GM19240 (cell line): Measurements from ENCODE around the gene OR2H2.

Experiments
- DNase-seq: peaks from one replicate; pipeline ENCODE4 v3.0.0; 2011; ENCODE audit warnings: low spot score; ENCODE audit not compliant: insufficient read length

The OR2H2 gene

DNA sequence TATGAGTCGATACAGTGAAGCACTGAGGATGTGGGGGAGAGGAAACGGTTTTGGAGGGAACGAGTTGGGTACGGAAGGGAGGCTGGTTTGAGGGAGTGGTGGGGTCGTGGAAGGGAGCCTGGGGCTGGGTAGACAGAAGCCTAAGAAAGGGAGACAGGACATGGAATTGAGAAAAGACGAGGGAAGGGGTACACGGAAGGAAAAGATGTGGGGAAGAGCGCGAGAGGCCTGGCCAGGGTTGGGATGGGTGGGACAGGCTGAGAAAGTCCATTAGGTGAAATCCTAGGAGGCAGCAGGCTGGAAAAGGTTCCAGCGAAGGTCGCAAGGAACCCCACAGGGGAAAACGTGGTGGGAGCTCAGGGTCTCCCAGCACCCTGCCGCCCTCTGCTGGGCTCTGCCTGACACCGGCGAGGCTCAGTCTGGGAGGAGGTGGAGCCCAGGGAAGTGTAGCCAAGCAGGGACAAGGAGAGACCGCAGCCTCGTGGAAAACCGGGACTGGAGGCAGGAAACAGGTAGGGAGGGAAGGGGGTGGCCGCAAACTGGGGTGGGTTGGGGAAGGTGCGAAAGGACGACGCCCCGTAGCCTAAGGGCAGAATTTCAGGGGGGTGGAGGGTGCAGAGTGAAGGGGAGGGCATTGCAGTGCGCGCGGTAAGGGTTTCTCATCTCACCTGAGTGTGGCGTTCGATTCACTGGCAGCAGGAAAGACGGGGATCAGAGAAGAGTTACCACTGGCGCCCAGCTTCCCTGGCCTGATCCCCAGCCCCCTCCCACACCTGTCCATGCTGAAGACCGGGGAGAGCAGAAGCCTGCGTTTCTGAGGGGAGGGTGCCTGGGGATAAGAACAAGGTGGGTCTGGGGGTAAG is 43.7 kb downstream of the OR2H2 start:
- peak; percentile 46 for DNase-seq

DNA sequence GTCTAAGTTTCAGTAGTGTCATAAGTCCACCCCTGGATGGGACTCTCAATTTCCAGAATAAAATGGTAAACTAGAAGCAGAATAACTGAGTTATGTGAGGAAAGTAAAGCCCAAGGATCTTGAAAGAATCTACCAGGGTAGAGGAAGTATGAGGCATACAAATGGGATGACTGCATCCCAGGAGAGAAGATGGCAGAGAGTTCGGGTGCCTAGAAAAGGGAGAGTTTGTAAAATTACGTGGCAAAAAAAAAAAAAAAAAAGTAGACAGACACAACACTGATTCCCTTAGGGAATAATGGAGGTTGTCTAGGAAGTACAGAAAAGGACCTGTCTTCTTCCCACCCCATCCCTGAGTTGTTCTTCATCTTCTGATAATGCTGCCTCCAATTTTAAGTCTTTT is 44.6 kb downstream of the OR2H2 start:
- DNase-seq = no peak

DNA sequence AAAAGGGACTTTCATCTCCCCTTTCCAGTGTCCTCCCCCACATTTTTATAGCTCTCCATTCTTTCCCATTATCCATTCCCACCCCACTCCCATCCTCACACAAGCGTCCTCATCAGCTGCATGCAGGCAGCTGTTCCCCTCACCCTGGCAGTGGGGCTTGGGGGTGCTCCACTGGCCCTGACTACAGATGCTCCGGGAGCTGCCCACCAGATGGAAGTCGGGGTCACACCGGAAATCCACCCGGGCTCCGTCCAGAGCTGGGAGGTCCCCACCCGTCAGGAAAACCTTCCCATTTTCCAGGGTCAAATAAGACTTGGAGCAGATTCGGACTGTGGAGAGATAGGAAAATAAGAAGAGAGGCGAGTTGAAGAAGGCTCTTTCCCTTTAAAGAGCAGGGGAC is 45.4 kb downstream of the OR2H2 start:
- DNase-seq = no peak

DNA sequence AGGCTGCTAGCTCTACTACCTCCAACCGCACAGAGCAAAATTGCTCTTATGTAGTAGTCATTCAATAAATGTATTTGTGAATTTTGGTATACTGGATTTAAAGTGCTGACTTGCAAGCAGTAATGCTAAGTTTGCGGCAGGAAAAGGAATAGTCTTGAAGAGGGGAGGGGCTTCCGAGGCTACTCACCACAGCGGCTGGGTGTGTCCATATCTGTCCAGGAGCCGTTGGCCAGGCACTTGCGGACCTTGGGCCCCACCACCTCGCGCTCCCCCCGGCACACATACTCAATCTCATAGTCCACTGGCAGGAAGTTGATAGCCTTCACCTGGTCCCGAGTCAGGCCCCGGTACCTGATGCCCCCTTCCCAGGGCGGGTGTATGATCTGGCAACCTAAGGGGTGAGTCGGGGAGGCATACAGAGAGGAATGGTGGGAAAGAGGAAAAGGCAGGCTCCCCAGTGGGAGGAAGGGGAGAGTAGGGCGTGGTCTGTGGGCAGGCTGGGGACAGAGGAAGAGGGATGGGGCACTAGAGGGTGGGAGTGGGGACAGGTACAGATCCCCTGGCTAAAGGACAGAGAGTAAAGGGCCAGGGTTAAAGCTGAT is 46.4 kb downstream of the OR2H2 start:
- no peak for DNase-seq

DNA sequence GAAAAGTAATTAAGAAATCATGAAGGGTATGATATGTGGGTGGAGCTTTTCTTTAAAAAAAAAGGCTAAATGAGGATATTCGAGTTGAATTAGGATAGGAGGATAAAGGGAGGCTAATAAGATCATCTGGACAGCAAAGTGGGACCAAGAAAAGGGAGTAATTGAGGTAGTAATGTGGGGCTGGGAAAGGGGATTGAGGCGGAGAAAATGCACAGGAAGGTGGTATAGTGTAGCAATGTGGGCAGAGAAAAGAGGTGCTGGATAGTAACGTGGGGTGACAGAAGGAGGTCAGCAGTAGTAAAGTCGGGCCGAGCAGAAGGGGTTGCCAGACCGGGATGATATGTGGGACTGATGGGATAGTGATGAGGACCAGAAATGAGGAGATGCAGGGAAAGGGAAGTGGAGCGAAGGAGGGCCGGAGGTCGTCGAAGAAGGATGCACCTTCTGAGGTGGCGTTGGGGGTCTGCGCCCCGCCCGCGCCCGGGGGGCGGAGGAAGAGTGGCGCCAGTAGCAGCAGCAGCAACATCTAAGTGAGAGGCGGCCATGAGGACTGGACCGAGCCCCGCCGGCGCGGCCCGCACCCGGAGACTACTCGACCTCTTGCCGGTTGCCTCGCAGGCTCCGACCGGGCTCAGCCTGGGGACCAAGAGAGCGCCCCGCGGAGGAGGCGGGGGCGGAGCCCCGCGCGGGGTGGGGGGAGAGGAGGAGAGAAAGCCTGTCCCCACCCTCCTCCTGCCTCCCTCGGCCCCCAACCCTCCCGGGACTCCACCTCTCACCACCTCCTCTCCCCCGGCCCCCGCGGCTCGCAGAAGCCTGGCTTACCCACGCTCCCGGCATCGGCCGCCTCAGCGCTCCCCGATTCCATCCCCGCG is 47.2 kb downstream of the OR2H2 start:
- DNase-seq = no peak

DNA sequence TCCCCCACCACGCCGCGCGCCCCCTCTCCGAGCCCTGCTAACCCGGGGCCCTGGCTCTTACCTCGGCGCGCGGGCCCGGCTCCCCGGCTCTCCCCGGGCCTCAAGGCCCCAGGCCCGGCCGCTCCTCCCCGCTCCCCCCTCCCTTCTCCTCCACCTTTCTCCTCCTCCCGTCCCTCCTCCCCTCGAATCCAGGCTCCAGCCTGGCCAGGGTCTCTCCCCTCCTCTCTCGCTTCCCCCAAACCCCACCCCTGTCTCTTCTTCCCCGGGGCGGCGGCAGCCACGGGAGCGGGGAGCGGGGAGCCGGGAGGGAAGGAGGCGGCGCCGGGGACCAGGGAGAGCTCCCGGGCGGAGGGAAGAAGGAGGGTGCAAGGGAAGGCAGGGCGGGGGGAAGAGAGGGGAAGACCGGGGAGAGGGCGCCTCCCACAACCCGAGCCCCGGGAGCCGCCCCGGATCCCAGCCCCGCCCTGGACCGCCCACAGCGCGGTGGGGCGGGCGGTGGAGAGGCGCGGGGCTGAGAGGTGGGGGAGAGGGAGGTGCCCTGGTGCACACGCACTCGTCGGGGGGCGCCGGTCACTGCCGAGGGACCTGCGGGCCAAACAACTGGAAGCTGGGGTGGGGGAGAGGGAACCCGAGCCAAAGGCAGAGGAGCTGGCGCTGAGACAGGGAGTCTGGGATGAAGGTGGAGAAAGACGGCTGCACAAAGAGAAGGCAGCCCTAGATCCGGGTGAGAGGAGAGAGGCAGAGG is 48.0 kb downstream of the OR2H2 start, which contains the start of gene GABBR1:
Gene GABBR1, minus strand, starts transcription at position 395 of the 745 bp plus-strand sequence. CDS start 798 bp downstream, outside the sequence.
- DNase-seq = peak; percentile 63

DNA sequence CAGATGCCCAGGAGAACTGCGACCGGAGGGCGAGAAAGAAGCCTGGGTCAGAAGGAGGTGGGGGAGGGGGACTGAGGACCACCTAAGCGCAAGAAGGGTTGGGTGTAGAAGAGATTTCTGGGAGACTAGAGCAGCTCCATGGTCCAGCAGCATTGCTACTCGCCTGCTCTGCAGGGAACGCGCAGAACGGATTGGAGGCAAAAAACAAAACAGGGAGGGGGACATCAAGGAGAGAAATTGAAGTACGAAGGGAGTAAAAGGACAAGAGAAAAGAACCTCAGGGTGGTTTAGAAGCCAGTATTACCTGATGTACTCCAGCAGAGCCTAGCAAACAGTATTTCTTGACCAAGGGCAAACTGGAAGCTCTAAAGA is 48.6 kb downstream of the OR2H2 start:
- DNase-seq = no peak

DNA sequence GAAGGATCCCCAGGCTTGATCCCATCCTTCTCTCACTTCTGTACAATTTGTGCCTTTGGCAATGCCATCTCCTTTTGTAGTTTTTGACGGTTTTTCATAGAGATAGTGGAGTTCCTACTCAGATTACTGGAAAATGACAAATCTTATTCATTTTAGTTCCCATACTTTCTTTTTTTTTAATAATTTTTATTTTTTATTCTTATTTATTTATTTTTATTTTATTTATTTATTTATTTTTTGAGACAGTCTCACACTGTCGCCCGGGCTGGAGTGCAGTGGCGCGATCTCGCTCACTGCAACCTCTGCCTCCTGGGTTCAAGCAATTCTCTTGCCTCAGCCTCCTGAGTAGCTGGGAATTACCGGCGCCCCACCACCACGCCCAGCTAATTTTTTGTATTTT is 52.3 kb downstream of the OR2H2 start:
- no peak for DNase-seq
